Prostate gland (tissue), 2 donors: ENCODE measurements around the gene GIN1. TPM values are rescaled to one million over a fixed set of nuclear protein-coding genes. Genes with fewer than 3 reads are reported as not detected.
"Not testable (repeated sequence)": the region's sequence is repeated elsewhere in the genome, so short reads cannot be mapped to it uniquely, and the experiment has no call there.

Experiments used
- DNase-seq: peaks from one replicate; pipeline ENCODE4 v3.0.0-alpha.2; 2019; ENCODE audit warnings: low spot score
- H3K27ac ChIP-seq, 2 donors: fragments of 200-600 bp; sonication (generic); 2 replicates each; pipeline ENCODE4 v1.5.1; 2017 to 2019
- H3K27me3 ChIP-seq: fragments of 200-600 bp; sonication (generic); replicated peaks from 2 replicates; pipeline ENCODE4 v1.5.1; 2019; ENCODE audit not compliant: insufficient read depth
- H3K36me3 ChIP-seq, 2 donors: fragments of 200-600 bp; sonication (generic); 1 replicate in 1 of 2; 2 replicates in 1 of 2; pipeline versions ENCODE4 v1.5.1 to v1.8.1; 2017 to 2019
- H3K4me1 ChIP-seq: fragments of 200-600 bp; sonication (generic); replicated peaks from 2 replicates; pipeline ENCODE4 v1.5.1; 2019
- H3K4me3 ChIP-seq, 2 donors: fragments of 200-600 bp; sonication (generic); 2 replicates each; pipeline ENCODE4 v1.5.1; 2017 to 2019
- H3K9me3 ChIP-seq: fragments of 200-600 bp; sonication (generic); 2 replicates; pipeline ENCODE4 v1.5.1; 2017
- CTCF ChIP-seq, 4 experiments: fragments of 200-600 bp in 2 of 4; fragments of 450-650 bp in 2 of 4; sonication (generic) in 2 of 4; IDR thresholded peaks; 1 replicate in 3 of 4; 2 replicates in 1 of 4; pipeline ENCODE4 v1.5.1; 2016 to 2019; ENCODE audit warnings: antibody characterized with exemption in 4 of 4, mild to moderate bottlenecking in 2 of 4, moderate library complexity in 2 of 4
- POLR2A ChIP-seq: fragments of 450-650 bp; IDR thresholded peaks from one replicate; pipeline ENCODE4 v1.6.1; 2016; ENCODE audit warnings: antibody characterized with exemption, mild to moderate bottlenecking
- POLR2AphosphoS5 ChIP-seq: sonication (generic); formaldehyde crosslinking; IDR thresholded peaks from one replicate; pipeline ENCODE4 v1.6.1; 2017; ENCODE audit warnings: antibody characterized with exemption
- WGBS: methylation state at CpG from one replicate; pipeline ENCODE4 v1.1.5; 2018; 5-methylcytosine and 5-hydroxymethylcytosine counted together
- intact Hi-C: fragments of 100-400 bp; cut with DNase I; formaldehyde crosslinking; loops from one replicate; pipeline ENCODE4 v1.14.2; 2022
- total RNA-seq, 2 donors: library from RNA; depleted of rRNA; stranded (reverse); fragments of >200 nt; gene quantifications; one replicate each; pipeline ENCODE4 v1.1.0, GENCODE V29; 2016

GIN1 gene
- total RNA-seq, 2 donors from 2014 or later = 7.2 to 8.0 TPM

GRCh38 chr5:103079796-103080195 is 40.1 kb downstream of the GIN1 start:
- Histone ChIP-seq H3K27me3 (no peaks in the 10 kb centered on the region), H3K4me1 (no peaks in the 10 kb centered on the region), H3K36me3 (no peaks in the 10 kb centered on the region), H3K9me3 (no peaks in the 10 kb centered on the region), H3K27ac (no peak overlapping the region), H3K4me3 (no peak overlapping the region)
- TF ChIP-seq CTCF (IDR thresholded peaks at IDR 0.05) (no peak), POLR2A (no peak), POLR2AphosphoS5 (no peak)
- intact Hi-C loops = no loop called here
- WGBS = 94% methylated on average over 4 of the region's 4 CpGs
- no peak for DNase-seq

GRCh38 chr5:103075442-103075841 is 44.5 kb downstream of the GIN1 start:
- Histone ChIP-seq H3K4me1 (no peaks in the 10 kb centered on the region), H3K27ac (no peak overlapping the region), H3K9me3 (no peaks in the 10 kb centered on the region), H3K27me3 (no peaks in the 10 kb centered on the region), H3K4me3 (no peak overlapping the region), H3K36me3 (no peaks in the 10 kb centered on the region)
- TF ChIP-seq POLR2A (no peak), CTCF (IDR thresholded peaks at IDR 0.05) (no peak), POLR2AphosphoS5 (no peak)
- DNase-seq = no peak
- 93% methylated on average over 4 of the region's 4 CpGs for WGBS
- intact Hi-C loops = no loop called here

- H3K4me3 ChIP-seq, intact Hi-C loops, DNase-seq, H3K27ac ChIP-seq, H3K4me1 ChIP-seq, H3K9me3 ChIP-seq, H3K36me3 ChIP-seq, H3K27me3 ChIP-seq: not testable (repeated sequence)
- 83% methylated on average over 4 of the region's 4 CpGs for WGBS
Measured at GRCh38 chr5:103073500-103073899, 46.4 kb downstream of the GIN1 start.

DNA sequence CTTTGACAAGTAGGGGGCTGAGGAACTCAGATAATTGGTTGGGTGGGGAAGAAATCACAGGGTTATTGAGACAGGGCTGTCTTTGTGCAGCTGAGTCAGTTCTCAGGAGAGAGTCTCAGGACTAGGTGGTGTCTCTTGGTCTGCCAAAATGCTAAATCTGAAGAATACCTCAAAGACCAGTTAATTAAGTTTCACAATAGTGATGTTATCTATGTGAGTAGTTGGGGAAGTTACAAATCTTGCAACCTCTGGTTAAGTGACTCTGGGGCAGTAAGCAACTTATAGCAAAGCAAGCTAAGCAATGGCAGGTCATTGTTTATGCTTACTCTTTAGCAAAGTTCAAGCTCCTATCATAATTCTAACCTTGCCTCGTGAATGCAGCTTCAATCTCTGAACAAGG is 53.6 kb downstream of the GIN1 start:
- TF ChIP-seq POLR2A = no peak
- TF ChIP-seq POLR2AphosphoS5 = no peak
- TF ChIP-seq CTCF (IDR thresholded peaks at IDR 0.05) = no peak
- Histone ChIP-seq H3K27me3 (no peaks in the 10 kb centered on the region), H3K4me1 (no peaks in the 10 kb centered on the region), H3K4me3 (no peak overlapping the region), H3K27ac (no peak overlapping the region), H3K9me3 (no peaks in the 10 kb centered on the region), H3K36me3 (no peaks in the 10 kb centered on the region)
- 67% methylated on average over 1 of the region's 1 CpG for WGBS
- intact Hi-C loops = no loop called here
- DNase-seq = no peak

DNA sequence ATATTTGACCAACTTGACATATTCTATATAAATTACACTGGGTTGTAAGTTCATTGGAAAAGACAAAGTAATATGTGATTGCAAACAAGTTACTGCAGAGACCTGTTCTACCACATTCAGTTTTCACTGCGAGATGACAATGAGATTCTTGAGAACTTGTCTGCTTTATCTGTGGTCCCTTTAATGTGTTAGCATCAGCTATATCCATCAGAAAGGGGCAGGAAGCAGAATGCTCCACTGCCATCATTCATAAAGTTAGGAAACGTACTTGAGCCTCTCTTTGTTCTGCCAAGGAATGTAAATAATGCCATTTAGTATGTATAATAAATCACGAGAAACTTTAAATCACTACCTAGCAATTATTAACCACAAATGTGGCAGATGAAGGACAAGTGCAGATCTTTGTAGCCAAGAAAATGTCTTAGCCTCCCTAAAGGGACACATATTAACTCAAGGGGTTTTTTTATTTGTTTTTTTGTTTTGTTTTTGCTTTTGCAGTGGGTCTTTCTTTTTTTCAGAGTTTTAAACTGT is 59.4 kb downstream of the GIN1 start:
- 5% methylated on average over 3 of the region's 3 CpGs for WGBS
- no peak for TF ChIP-seq POLR2AphosphoS5
- TF ChIP-seq POLR2A = no peak
- no peak for TF ChIP-seq CTCF (IDR thresholded peaks at IDR 0.05)
- no peak overlapping the region for H3K4me3 ChIP-seq
- DNase-seq = no peak
- no peaks in the 10 kb centered on the region for H3K27me3 ChIP-seq
- intact Hi-C loops = no loop called here
- H3K27ac ChIP-seq = no peak overlapping the region
- no peaks in the 10 kb centered on the region for H3K4me1 ChIP-seq
- H3K36me3 ChIP-seq = no peaks in the 10 kb centered on the region
- H3K9me3 ChIP-seq = no peaks in the 10 kb centered on the region
